Activated CD4-positive, CD25-positive, alpha-beta regulatory T cell treated with anti-CD3 and anti-CD28 coated beads, Interleukin-2, amount 50 U/mL, for 16 hours (primary cell): ENCODE data around the gene SBF2.

Source experiments
- DNase-seq: peaks from one replicate; pipeline ENCODE4 v3.0.0-alpha.2; 2020; ENCODE audit warnings: low read depth, low spot score

Gene SBF2

GRCh38 chr11:9853929-9854552 lies 440.0 kb downstream of the SBF2 start:
- no peak for DNase-seq

DNA sequence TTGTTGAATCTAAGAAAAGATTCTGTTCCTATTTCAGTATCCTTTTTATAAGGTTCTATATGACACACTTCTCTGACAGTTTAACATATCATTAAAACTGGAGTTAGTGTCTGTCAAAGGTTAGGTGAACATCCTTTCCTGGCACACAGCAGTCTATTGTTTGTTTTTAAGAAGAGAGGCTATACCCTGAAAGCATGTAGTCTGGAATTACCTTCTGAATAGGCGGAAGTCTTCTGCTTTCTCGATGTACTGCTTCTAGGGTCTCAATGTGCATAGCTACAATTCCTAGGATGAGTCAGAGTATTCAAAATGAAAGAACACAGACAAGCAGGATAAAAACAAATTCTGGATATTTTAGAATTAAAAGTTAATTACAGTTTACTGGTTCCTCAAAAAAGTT lies 441.6 kb downstream of the SBF2 start:
- DNase-seq: no peak

DNA sequence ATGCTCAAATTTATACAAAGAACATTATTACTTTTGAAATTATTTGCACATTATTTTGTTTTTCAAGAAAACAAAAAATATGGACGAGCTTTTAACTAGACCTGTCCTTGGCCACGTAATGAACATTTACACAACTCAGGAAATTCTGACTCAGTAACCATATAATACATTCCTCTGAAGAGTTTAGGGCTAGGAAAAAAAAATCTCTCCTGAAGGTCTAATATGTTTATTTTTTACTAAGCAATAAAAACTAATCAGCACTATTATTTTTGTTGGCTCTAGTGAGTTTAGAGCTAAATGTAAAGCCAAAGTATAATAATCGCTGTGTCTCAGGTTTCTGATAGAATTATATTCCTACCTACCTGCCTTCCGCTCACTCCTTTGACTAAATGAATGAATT lies 442.7 kb downstream of the SBF2 start:
- no peak for DNase-seq

DNA sequence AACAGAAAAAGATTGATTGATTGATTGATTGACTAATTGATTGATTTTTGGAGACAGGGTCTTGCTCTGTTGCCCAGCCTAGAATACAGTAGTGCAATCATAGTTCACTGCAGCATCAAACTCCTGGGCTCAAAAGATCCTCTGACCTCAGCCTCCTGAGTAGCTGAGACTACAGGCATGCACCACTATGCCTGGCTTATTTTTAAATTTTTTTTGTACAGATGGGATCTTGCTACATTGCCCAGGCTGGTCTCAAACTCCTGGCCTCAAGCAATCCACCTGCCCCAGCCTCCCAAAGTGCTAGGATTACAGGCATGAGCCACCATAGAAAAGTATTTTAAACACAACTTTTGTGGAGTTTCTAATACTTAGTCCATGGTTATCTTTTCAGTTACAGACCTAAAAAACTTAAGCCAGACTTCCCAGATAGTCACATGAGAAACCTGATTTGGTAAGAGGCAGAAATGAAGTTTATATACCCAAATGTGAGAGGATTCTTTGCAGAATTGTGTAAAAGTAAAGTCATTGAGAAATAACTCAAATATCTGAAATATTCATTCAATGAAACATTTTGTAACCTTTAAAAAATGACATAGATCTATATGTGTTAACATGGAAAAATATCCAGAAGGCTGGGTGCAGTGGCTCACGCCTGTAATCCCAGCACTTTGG lies 443.7 kb downstream of the SBF2 start:
- DNase-seq: no peak

DNA sequence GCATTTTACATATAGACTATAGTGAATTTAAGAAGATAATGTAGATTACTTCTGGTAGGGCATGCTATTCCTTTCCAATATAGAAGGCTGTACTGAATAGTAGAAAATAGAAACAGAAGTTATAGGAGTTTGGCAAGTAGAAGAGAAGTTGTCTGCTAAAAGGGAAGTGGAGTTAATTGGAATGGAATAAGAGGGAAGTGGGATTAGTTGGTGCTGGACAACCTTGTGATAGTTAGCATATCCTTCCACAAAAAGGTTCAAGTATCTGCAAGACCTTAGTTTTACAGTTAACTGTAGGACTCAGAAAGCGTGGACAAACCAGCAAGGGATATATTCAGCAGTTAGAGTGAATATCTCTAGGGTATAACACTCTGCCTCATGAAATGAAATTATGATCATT lies 444.6 kb downstream of the SBF2 start:
- no peak for DNase-seq

DNA sequence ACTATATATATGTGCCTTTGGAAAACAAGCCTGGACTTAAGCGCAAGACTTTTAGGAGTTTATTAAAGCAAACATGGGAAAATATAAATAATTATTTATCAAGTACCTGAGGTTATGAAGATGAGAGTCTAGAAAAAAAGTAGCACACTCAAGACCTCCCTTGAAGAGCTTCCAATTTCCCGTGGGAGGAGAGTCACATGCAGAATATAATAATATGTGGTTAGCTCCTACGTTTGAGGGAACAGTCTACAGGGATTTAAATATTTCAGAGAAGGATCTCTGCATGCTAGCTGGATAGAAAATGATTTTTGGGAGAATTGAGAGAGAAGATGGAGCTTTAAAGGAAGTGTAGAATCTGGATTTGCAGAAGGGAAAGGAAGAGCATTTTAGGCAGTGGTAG lies 446.4 kb downstream of the SBF2 start:
- no peak for DNase-seq

- no peak for DNase-seq
Observed at GRCh38 chr11:9842923-9843322, 451.1 kb downstream of the SBF2 start.

DNA sequence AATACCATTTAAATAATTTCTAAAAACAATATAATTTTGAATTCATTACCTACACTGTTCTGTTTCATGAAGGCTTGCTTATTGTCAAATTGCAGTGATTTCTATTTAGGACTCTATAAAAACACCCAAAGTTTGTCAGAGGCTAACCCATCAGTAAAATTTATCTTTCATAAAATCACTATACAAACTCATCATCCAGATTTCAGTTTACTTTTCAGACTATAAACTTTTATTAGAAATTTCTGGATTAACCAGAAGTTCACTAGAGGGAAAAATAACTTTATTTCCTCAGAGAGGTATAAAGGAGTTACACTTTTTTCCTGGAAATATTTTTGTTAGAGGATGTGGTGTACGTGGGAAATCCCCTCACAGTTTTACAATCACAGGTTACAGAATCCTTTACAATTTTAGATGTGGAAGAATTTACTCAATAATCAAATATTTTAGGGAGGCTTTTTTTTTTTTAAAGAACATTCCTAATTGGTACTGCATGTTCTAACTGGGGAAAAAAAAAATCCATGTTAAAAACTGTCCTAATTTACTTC lies 453.5 kb downstream of the SBF2 start:
- DNase-seq: no peak

GRCh38 chr11:9839550-9839949 lies 454.5 kb downstream of the SBF2 start:
- no peak for DNase-seq

DNA sequence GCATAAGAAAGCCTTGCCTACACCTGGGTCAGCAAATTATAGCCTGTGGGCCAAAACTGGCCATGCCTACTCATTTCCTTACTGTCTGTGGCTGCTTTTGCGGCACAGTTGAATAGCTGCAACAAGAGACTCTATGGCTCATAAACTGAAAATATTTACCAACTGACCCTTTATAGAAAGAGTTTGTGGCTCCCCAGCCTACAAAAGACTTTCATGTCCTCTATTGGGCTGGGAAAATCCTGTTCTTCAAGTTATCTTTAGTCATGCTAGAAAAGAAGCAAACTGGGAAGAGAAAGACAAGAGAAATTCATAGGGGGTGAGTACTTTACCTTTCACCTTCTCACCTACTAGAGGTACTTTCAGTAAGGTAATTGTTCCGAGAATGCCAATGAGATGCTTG lies 455.1 kb downstream of the SBF2 start:
- DNase-seq: no peak

DNA sequence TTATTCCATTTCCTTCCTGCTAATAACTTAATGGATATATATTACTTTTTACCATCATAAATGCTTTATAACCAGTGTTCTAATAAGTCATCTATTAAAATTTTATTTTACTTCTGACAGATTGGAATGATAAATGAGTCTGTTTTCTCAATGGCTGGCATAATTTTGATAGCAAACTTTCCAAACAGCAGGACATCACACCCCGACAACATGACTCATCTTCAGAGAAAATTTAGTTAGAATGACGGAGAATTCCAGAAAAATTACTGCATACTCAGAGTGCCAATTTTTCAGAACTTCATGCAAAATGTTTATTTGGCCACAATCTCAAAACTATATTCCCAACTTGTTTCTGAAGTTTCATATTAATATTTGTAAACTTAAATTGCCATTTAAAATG lies 455.8 kb downstream of the SBF2 start:
- DNase-seq: no peak

DNA sequence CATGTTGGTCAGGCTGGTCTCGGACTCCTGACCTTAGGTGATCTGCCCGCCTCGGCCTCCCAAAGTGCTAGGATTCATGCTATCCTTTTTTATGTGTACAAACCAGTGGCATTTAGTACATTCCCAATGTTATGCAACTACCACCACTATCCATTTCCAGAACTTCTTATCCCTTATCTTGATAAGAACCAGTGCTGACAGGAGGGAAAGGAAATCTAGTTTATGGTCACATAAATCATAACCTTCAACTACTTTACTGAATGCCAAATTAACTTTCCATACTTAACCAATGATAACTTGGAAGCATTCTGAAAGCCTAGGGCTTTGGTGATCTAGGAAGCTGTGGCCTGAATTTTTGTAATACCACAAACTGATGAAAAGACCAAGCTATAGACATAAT lies 459.7 kb downstream of the SBF2 start:
- no peak for DNase-seq

- no peak for DNase-seq
Observed at GRCh38 chr11:9831122-9831521, 462.9 kb downstream of the SBF2 start.

- no peak for DNase-seq
Observed at GRCh38 chr11:9827708-9828107, 466.3 kb downstream of the SBF2 start.

DNA sequence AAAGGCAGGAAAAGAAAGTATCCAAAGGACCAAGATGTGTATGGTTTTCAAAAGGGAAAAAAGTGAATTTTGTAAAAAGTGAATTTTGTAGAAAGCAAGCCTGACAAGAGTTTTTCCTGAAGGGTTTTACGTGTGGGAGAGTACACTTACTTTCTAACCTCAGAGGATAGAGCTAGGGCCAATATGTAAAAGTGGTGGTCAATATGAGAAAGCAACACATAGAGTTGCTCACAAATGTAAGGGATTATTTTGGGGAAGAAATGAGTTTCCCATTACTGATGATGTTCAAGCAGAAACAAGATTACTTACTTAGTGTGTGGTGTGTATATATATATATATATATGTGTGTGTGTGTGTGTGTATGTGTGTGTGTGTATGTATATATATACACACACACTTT lies 467.6 kb downstream of the SBF2 start:
- DNase-seq: no peak

DNA sequence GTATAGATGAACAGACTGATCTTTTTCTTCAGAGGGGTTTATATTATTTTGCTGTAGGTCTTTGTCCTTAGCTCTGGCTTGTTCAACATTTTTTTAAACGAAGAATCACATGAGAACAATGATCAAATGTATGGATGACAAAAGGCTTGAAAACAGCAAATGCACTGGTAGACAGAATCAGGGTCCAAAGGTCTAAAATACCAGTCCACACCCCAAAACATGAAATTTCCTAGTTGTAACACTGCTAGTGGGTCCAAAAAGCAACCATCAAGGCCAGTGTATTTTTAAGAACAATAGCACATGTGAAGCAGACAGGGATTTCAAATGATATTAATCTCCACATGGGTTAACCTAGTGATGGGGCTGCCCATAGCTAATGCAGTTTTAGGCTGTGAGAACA lies 468.1 kb downstream of the SBF2 start:
- DNase-seq: no peak

DNA sequence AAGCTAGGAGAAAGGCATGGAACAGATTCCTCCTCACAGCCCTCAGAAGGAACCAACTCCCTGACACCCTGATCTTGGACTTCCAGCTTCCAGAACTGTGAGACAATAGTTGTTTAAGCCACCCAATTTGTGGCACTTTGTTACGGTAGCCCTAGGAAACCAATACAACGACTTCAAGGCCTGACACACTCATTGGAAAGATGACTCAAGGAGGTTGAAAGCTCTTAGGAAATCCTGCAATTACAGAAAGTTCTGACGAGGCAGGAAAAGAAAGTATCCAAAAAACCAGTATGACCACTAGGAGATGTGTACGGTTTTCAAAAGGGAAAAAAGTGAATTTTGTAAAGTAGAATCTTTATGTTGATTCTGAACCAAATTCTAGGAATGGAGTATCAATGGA lies 468.7 kb downstream of the SBF2 start:
- DNase-seq: no peak

DNA sequence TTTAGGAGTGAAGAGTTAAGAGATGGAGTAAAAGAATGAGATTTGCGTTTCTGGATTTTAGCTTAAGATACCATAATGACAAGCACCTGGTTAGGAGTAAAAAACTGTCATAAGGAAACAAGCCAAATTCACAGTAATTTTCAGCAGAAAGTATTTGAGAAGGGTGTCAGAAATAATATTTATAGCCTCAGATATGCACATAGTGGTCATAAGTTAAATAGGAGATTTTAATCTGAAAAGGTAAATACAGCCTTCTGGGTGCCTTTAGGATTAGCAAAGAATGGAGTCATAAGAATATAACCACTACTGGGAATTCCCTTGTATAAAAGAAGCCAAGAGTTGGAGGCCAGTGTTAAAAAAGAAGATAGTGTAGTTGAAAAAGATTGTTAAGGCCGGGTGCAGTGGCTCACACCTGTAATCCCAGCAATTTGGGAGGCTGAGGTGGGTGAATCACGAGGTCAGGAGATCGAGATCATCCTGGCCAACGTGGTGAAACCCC lies 470.1 kb downstream of the SBF2 start:
- DNase-seq: no peak

DNA sequence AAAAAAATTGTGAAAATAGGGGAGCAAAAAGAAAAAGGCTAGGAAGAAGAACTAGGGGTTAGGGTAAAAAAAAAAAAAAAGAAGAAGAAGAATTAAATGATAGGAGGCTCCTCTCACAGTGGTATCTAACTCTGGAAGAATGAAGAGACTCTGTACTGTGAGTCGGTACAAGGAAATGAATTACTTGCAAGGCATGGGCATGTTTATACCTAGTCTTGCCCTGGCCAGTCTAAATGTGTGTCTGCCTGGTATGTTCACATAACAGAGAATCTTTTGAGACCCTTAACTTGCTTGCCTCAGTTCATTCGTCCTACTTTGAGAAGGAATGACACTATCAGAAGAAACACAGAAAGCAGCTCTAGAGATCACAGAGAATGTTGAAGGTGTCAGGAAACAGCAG lies 470.6 kb downstream of the SBF2 start:
- DNase-seq: no peak

GRCh38 chr11:9821008-9821752 lies 472.8 kb downstream of the SBF2 start:
- DNase-seq: no peak

GRCh38 chr11:9820260-9820659 lies 473.8 kb downstream of the SBF2 start:
- DNase-seq: no peak

GRCh38 chr11:9817191-9817590 lies 476.8 kb downstream of the SBF2 start:
- no peak for DNase-seq
